Breast epithelium (tissue), 4 donors: Measurements from ENCODE around the gene ACOT13. TPM values are rescaled to one million over a fixed set of nuclear protein-coding genes. Genes with fewer than 3 reads are reported as not detected.

ENCODE experiments used
- DNase-seq, 2 donors: peaks; one replicate each; pipeline ENCODE4 v3.0.0-alpha.2; 2019; ENCODE audit warnings: low spot score in 2 of 2
- H3K27ac ChIP-seq, 2 donors: fragments of 200-600 bp; sonication (generic) in 1 of 2; one replicate each; pipeline ENCODE4 v1.5.1; 2016 to 2019; ENCODE audit warnings: mild to moderate bottlenecking in 1 of 2
- H3K27me3 ChIP-seq, 2 donors: fragments of 200-600 bp; sonication (generic) in 1 of 2; one replicate each; pipeline versions ENCODE4 v1.5.1 to v1.6.0; 2017 to 2019; ENCODE audit warnings: control low read depth in 1 of 2, mild to moderate bottlenecking in 1 of 2
- H3K36me3 ChIP-seq: fragments of 200-600 bp; one replicate; pipeline ENCODE4 v1.5.1; 2019
- H3K4me1 ChIP-seq, 2 donors: fragments of 200-600 bp; sonication (generic); one replicate each; pipeline ENCODE4 v1.5.1; 2016 to 2019; ENCODE audit warnings: control low read depth in 1 of 2
- H3K4me3 ChIP-seq, 3 donors: fragments of 200-600 bp; sonication (generic); 1 replicate in 2 of 3; 2 replicates in 1 of 3; pipeline ENCODE4 v1.5.1; 2016 to 2019; ENCODE audit warnings: mild to moderate bottlenecking in 3 of 3, moderate library complexity in 2 of 3
- H3K9me3 ChIP-seq, 2 donors: fragments of 200-600 bp; sonication (generic) in 1 of 2; one replicate each; pipeline ENCODE4 v1.5.1; 2016 to 2019; ENCODE audit warnings: control low read depth in 1 of 2
- CTCF ChIP-seq, 3 donors: fragments of 450-650 bp; IDR thresholded peaks; one replicate each; pipeline ENCODE4 v1.5.1; 2016 to 2017; ENCODE audit warnings: antibody characterized with exemption in 3 of 3, mild to moderate bottlenecking in 3 of 3, moderate library complexity in 3 of 3
- POLR2A ChIP-seq: fragments of 450-650 bp; IDR thresholded peaks from one replicate; pipeline ENCODE4 v1.6.1; 2016; ENCODE audit warnings: antibody characterized with exemption, mild to moderate bottlenecking, moderate library complexity
- POLR2AphosphoS5 ChIP-seq, 3 donors: sonication (generic); formaldehyde crosslinking; IDR thresholded peaks; one replicate each; pipeline ENCODE4 v1.6.1; 2017; ENCODE audit warnings: antibody characterized with exemption in 3 of 3
- intact Hi-C: fragments of 100-400 bp; cut with DNase I; formaldehyde crosslinking; loops from one replicate; pipeline ENCODE4 v1.15.1; 2023; ENCODE audit warnings: low total_unique reads
- total RNA-seq, 3 donors: library from RNA; depleted of rRNA; stranded (reverse); fragments of >200 nt; gene quantifications; one replicate each; pipeline ENCODE4 v1.1.0, GENCODE V29; 2016

Gene ACOT13
- 10 to 100 TPM in 1 of 3 donors, 1 to 10 TPM in 2; 6.3 to 12.0 (median 8.2) TPM for total RNA-seq

GRCh38 chr6:24666641-24667377 lies at the start of gene ACOT13, which contains the start of gene TDP2:
TSS of gene ACOT13 (plus strand) at chr6:24667077. CDS start at chr6:24667264, 187 bp downstream.
TSS of gene TDP2 (minus strand) at chr6:24666899. CDS start at chr6:24666862, 37 bp downstream.
- peaks cover 0 to 15% of the 10 kb centered on the region in 2 donors for H3K9me3 ChIP-seq
- no peaks in the 10 kb centered on the region for H3K36me3 ChIP-seq
- peak within 1 kb of the TSS; percentile 87 to 92 (median 92) for H3K4me3 ChIP-seq
- peak; percentile 79 for TF ChIP-seq POLR2A
- TF ChIP-seq POLR2AphosphoS5 (IDR thresholded peaks at IDR 0.05): peak in 2 of 3 donors; percentile 63 to 80
- peak; percentile 62 to 66 (median 64) for TF ChIP-seq CTCF (IDR thresholded peaks at IDR 0.05)
- peak; percentile 90 to 91 for DNase-seq
- no peaks in the 10 kb centered on the region for H3K4me1 ChIP-seq
- H3K27me3 ChIP-seq: no peaks in the 10 kb centered on the region
- intact Hi-C loops: no loop called here
- peak within 1 kb of the TSS; percentile 93 for H3K27ac ChIP-seq

GRCh38 chr6:24619661-24620060 lies 47.2 kb upstream of the ACOT13 start:
- no peak overlapping the region for H3K4me3 ChIP-seq
- H3K27me3 ChIP-seq: no peaks in the 10 kb centered on the region
- no peaks in the 10 kb centered on the region for H3K4me1 ChIP-seq
- no peaks in the 10 kb centered on the region for H3K9me3 ChIP-seq
- no peak overlapping the region for H3K27ac ChIP-seq
- H3K36me3 ChIP-seq: no peaks in the 10 kb centered on the region
- intact Hi-C loops: no loop called here
- no peak for DNase-seq
- no peak for TF ChIP-seq POLR2AphosphoS5 (IDR thresholded peaks at IDR 0.05)

GRCh38 chr6:24620637-24621036 lies 46.2 kb upstream of the ACOT13 start:
- no peaks in the 10 kb centered on the region for H3K27me3 ChIP-seq
- H3K9me3 ChIP-seq: no peaks in the 10 kb centered on the region
- no peak overlapping the region for H3K27ac ChIP-seq
- TF ChIP-seq POLR2AphosphoS5 (IDR thresholded peaks at IDR 0.05): no peak
- TF ChIP-seq POLR2A: no peak
- no peak for TF ChIP-seq CTCF (IDR thresholded peaks at IDR 0.05)
- no peaks in the 10 kb centered on the region for H3K36me3 ChIP-seq
- H3K4me3 ChIP-seq: no peak overlapping the region
- DNase-seq: no peak
- no peaks in the 10 kb centered on the region for H3K4me1 ChIP-seq
- intact Hi-C loops: no loop called here

- no peaks in the 10 kb centered on the region for H3K27me3 ChIP-seq
- DNase-seq: no peak
- H3K9me3 ChIP-seq: no peaks in the 10 kb centered on the region
- H3K36me3 ChIP-seq: no peaks in the 10 kb centered on the region
- no peaks in the 10 kb centered on the region for H3K4me1 ChIP-seq
- no peak overlapping the region for H3K27ac ChIP-seq
- H3K4me3 ChIP-seq: no peak overlapping the region
- intact Hi-C loops: no loop called here
- TF ChIP-seq CTCF (IDR thresholded peaks at IDR 0.05) (no peak), POLR2AphosphoS5 (IDR thresholded peaks at IDR 0.05) (no peak), POLR2A (no peak)
Observed at GRCh38 chr6:24621626-24622289, 45.1 kb upstream of the ACOT13 start.

GRCh38 chr6:24630856-24631505 lies 35.9 kb upstream of the ACOT13 start:
- intact Hi-C loops: no loop called here
- no peaks in the 10 kb centered on the region for H3K36me3 ChIP-seq
- DNase-seq: no peak
- no peaks in the 10 kb centered on the region for H3K4me1 ChIP-seq
- H3K9me3 ChIP-seq: no peaks in the 10 kb centered on the region
- TF ChIP-seq POLR2AphosphoS5 (IDR thresholded peaks at IDR 0.05) (no peak), POLR2A (no peak), CTCF (IDR thresholded peaks at IDR 0.05) (no peak)
- H3K27me3 ChIP-seq: no peaks in the 10 kb centered on the region
- no peak overlapping the region for H3K4me3 ChIP-seq
- no peak overlapping the region for H3K27ac ChIP-seq
